PC-9 (cell line): Measurements from ENCODE around the gene COL20A1. TPM values are rescaled to one million over a fixed set of nuclear protein-coding genes. Genes with fewer than 3 reads are reported as not detected.

ENCODE experiments used
- BruUV-seq: library from RNA; stranded (reverse); fragments of 400-500 nt; replicated peaks from 2 replicates; lab custom pipeline; 2021; lab: Mats Ljungman, UMichigan
- CTCF ChIA-PET: fragments of 300-600 bp; sonication (Branson Sonifier 250); formaldehyde crosslinking; loops from one replicate; lab custom pipeline; 2022; ENCODE audit warnings: antibody characterized with exemption; lab: Charles Lee
- POLR2A ChIA-PET: fragments of 300-600 bp; sonication (Branson Sonifier 250); formaldehyde crosslinking; loops from one replicate; lab custom pipeline; 2022; ENCODE audit warnings: antibody characterized with exemption; ENCODE audit not compliant: unreplicated experiment; lab: Charles Lee
- DNase-seq, 2 experiments: peaks; one replicate each; pipeline versions ENCODE4 v3.0.0 to v3.0.0-alpha.2; 2015 to 2022; ENCODE audit warnings: mixed read lengths in 1 of 2
- H2AFZ ChIP-seq: fragments of 200-600 bp; sonication (generic); 2 replicates; pipeline ENCODE4 v1.8.1; 2017; ENCODE audit warnings: antibody characterized with exemption
- H3F3A ChIP-seq: fragments of 200-600 bp; sonication (generic); 2 replicates; pipeline ENCODE4 v1.8.1; 2017; ENCODE audit warnings: antibody characterized with exemption, mild to moderate bottlenecking, low read depth; ENCODE audit not compliant: insufficient read depth
- H3K27ac ChIP-seq: fragments of 200-600 bp; sonication (generic); 2 replicates; pipeline ENCODE4 v1.6.1; 2016; ENCODE audit warnings: mixed run types
- H3K27me3 ChIP-seq: fragments of 200-600 bp; sonication (generic); 2 replicates; pipeline ENCODE4 v1.6.1; 2016; ENCODE audit warnings: low read depth, mixed run types; ENCODE audit not compliant: insufficient read depth
- H3K36me3 ChIP-seq: fragments of 200-600 bp; sonication (generic); 2 replicates; pipeline ENCODE4 v1.6.1; 2016; ENCODE audit warnings: low read depth, mixed run types
- H3K4me1 ChIP-seq: fragments of 200-600 bp; sonication (generic); replicated peaks from 2 replicates; pipeline ENCODE4 v1.6.1; 2016; ENCODE audit warnings: mixed run types; ENCODE audit not compliant: insufficient read depth
- H3K4me2 ChIP-seq: fragments of 200-600 bp; sonication (generic); 2 replicates; pipeline ENCODE4 v1.6.1; 2017; ENCODE audit warnings: mixed run types
- H3K4me3 ChIP-seq: fragments of 200-600 bp; sonication (generic); 2 replicates; pipeline ENCODE4 v1.6.1; 2016; ENCODE audit warnings: mixed run types
- H3K79me2 ChIP-seq: fragments of 200-600 bp; sonication (generic); 2 replicates; pipeline ENCODE4 v1.6.1; 2017; ENCODE audit warnings: low read depth, mixed run types
- H3K9me2 ChIP-seq: fragments of 200-600 bp; sonication (generic); 2 replicates; pipeline ENCODE4 v1.8.1; 2017; ENCODE audit warnings: mild to moderate bottlenecking; ENCODE audit not compliant: insufficient read depth
- H3K9me3 ChIP-seq: fragments of 200-600 bp; sonication (generic); 2 replicates; pipeline ENCODE4 v1.8.1; 2016; ENCODE audit warnings: low read depth; ENCODE audit not compliant: insufficient read depth
- H4K20me1 ChIP-seq: fragments of 200-600 bp; sonication (generic); 2 replicates; pipeline ENCODE4 v1.8.1; 2017; ENCODE audit not compliant: insufficient read depth
- EZH2 ChIP-seq: fragments of 200-600 bp; sonication (generic); IDR thresholded peaks from 2 replicates; pipeline ENCODE4 v1.8.0; 2017; ENCODE audit warnings: antibody characterized with exemption, low read depth
- intact Hi-C: fragments of 100-400 bp; cut with micrococcal nuclease; formaldehyde crosslinking; loops from one replicate; pipeline ENCODE4 v1.10.0; 2022; ENCODE audit not compliant: unreplicated experiment
- total RNA-seq: library from RNA; stranded (reverse); gene quantifications from 2 replicates; pipeline ENCODE4 v1.2.3, GENCODE V29; 2021
- TF ChIP-seq, protein P1 (sequence below): fragments of 200-600 bp; sonication (generic); conservative IDR thresholded peaks from 2 replicates; pipeline ENCODE4 v1.6.1; 2017; ENCODE audit warnings: mixed run types, antibody characterized with exemption, mild to moderate bottlenecking, moderate library complexity

COL20A1 gene
- total RNA-seq, 1 experiment from 2014 or later, result not detected

DNA sequence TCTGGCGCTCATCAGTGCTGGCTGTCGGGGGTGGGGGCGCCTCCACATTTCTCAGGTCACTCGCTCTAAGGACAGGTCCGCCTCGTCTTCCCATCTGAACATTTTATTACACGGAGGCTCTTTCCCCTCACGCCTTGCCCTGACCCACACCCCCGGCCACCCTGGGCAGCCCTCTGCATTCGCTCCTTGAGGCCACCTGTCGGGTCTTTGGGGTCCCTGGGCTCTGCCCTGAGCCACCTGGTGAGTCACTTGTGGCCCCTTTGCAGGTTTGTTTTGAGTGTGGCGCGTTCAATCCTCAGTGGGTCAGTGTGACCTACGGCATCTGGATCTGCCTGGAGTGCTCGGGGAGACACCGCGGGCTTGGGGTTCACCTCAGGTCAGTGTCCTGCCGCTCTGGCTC lies 17.2 kb upstream of the COL20A1 start:
- peaks cover 18% of the 10 kb centered on the region for H3K4me1 ChIP-seq
- no peak overlapping the region for H3K27ac ChIP-seq
- no peak overlapping the region for H2AFZ ChIP-seq
- no TSS peak for BruUV-seq
- no peaks in the 10 kb centered on the region; the same call in 1 of the 2 replicates for H3F3A ChIP-seq
- no peak overlapping the region for H3K4me2 ChIP-seq
- POLR2A ChIA-PET, result no interaction called here
- peaks cover 49% of the 10 kb centered on the region for H3K79me2 ChIP-seq
- no peaks in the 10 kb centered on the region for H3K9me3 ChIP-seq
- H3K27me3 ChIP-seq, result no peaks in the 10 kb centered on the region
- H3K4me3 ChIP-seq, result no peak overlapping the region
- TF ChIP-seq, protein P1, sequence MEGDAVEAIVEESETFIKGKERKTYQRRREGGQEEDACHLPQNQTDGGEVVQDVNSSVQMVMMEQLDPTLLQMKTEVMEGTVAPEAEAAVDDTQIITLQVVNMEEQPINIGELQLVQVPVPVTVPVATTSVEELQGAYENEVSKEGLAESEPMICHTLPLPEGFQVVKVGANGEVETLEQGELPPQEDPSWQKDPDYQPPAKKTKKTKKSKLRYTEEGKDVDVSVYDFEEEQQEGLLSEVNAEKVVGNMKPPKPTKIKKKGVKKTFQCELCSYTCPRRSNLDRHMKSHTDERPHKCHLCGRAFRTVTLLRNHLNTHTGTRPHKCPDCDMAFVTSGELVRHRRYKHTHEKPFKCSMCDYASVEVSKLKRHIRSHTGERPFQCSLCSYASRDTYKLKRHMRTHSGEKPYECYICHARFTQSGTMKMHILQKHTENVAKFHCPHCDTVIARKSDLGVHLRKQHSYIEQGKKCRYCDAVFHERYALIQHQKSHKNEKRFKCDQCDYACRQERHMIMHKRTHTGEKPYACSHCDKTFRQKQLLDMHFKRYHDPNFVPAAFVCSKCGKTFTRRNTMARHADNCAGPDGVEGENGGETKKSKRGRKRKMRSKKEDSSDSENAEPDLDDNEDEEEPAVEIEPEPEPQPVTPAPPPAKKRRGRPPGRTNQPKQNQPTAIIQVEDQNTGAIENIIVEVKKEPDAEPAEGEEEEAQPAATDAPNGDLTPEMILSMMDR, result no peak
- TF ChIP-seq EZH2, result no peak
- peaks cover 36% of the 10 kb centered on the region for H3K36me3 ChIP-seq
- H3K9me2 ChIP-seq, result no peaks in the 10 kb centered on the region
- DNase-seq, result no peak
- CTCF ChIA-PET, result no interaction called here
- intact Hi-C loops, result no loop called here
- H4K20me1 ChIP-seq, result peaks cover 60% of the 10 kb centered on the region

DNA sequence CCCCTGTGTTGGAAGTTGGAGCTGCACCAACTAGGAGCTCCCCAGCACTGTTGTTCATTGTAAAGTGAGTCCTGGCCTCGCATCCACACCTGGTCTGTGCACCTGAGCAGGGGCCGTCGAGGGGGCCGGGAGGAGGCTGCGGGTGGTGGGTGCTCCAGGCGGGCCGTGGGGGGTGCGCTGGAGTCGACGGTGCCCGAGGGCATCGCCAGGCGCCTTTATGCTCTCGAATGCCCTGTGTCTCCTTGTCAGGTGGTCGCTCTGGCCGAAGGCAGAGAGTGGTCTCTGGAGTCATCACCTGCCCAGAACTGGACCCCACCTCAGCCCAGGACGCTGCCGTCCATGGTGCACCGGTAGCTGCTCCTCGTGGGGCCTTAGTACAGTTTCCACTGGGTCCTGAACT lies 16.0 kb upstream of the COL20A1 start:
- Histone ChIP-seq H4K20me1 (peaks cover 65% of the 10 kb centered on the region), H3K4me3 (no peak overlapping the region), H2AFZ (no peak overlapping the region), H3K9me3 (no peaks in the 10 kb centered on the region), H3K27me3 (no peaks in the 10 kb centered on the region), H3K27ac (no peak overlapping the region), H3F3A (no peaks in the 10 kb centered on the region), H3K9me2 (no peaks in the 10 kb centered on the region), H3K79me2 (peaks cover 44% of the 10 kb centered on the region), H3K36me3 (peaks cover 36% of the 10 kb centered on the region), H3K4me2 (no peak overlapping the region), H3K4me1 (peaks cover 11% of the 10 kb centered on the region)
- CTCF ChIA-PET, result no interaction called here
- TF ChIP-seq, protein P1, result no peak
- TF ChIP-seq EZH2, result no peak
- DNase-seq, result no peak
- no TSS peak for BruUV-seq
- POLR2A ChIA-PET, result interaction anchor here (0.7 kb wide), 1 partner anchor 716 kb away, joined by 3 read pairs; no protein-coding TSS in a partner anchor
- intact Hi-C loops, result no loop called here

DNA sequence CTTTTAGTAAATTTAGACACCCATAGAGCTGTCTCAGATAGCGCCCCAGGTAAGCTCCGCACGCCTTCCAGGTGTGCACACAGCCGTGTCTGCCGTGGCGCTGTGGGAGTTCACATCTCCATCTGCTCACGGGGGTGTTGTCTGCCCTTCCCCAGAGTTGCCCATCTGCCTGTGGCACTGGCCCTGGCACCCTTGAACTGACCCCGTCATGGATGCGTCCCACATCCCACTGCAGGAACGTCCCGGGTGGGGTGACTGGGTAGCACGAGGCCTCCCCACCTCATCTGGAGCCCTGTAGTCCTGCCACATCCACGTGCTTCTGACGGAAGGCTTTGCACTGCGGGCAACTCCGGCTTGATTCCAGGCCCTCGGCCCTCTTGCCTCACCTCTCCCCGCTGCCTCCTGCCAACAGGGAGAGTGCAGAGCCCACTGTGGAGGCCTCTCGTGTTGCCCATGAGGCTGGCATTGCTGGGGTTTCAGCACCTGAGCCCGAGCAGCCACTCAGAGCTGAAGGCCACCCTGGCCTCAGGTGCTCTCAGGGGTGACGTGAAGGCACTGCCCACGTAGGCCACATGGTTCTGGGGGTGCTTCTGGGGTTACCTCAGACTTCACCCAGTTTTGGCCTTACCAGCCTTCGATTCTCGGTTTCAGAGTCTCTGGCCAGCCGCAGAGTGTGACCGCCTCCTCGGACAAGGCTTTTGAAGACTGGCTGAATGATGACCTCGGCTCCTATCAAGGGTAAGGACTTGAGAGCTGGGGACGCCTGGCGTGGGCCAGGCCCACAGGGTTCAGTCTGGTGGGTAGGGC lies 15.3 kb upstream of the COL20A1 start:
- peaks cover 36% of the 10 kb centered on the region for H3K36me3 ChIP-seq
- H3K27me3 ChIP-seq, result no peaks in the 10 kb centered on the region
- BruUV-seq, result no TSS peak
- CTCF ChIA-PET, result no interaction called here
- H3K4me2 ChIP-seq, result no peak overlapping the region
- intact Hi-C loops, result no loop called here
- no peak for TF ChIP-seq EZH2
- TF ChIP-seq, protein P1, result no peak
- no peaks in the 10 kb centered on the region for H3F3A ChIP-seq
- POLR2A ChIA-PET, result interaction anchor here (0.7 kb wide), 1 partner anchor 716 kb away, joined by 3 read pairs; no protein-coding TSS in a partner anchor
- H3K4me3 ChIP-seq, result no peak overlapping the region
- peaks cover 11% of the 10 kb centered on the region for H3K4me1 ChIP-seq
- no peak overlapping the region for H3K27ac ChIP-seq
- H3K9me3 ChIP-seq, result no peaks in the 10 kb centered on the region
- H3K79me2 ChIP-seq, result peaks cover 42% of the 10 kb centered on the region
- H3K9me2 ChIP-seq, result no peaks in the 10 kb centered on the region
- no peak overlapping the region for H2AFZ ChIP-seq
- no peak for DNase-seq
- H4K20me1 ChIP-seq, result peaks cover 65% of the 10 kb centered on the region
